ENCODE results near the gene RPS10. TPM values are rescaled to one million over a fixed set of nuclear protein-coding genes. Genes with fewer than 3 reads are reported as not detected.

Gene RPS10
- polyA plus RNA-seq, 1 donor from 2014 or later = 3,258 TPM

DNA sequence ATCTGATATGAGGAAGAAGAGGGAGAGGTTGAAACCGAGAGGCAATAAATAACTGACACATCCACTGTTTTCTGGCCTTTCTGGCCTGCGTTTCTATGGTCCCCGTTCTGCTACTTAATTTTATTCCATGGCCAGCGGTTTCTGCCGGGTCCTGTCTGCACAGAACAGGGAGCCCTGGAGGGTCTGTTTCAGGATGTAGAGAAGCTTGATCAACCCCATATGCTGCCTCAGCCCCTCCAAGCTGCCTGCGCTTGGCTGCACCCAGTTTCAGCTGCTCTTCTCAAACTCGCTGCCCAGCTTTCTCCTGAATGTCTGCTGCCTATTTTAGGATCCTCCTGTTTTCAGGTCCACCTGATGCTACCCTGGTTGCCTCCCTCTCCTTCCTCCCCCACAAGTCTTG is 21.5 kb upstream of the RPS10 start:
- Histone ChIP-seq H3K9me2 (ENCODE audit: insufficient read depth, low read length) (no peaks in the 10 kb centered on the region), H3K4me2 (ENCODE audit: low read length) (no peak overlapping the region), H3K27ac (ENCODE audit: low read length) (no peak overlapping the region), H2AFZ (ENCODE audit: low read depth, low read length) (no peak overlapping the region), H3K27me3 (ENCODE audit: insufficient read depth, low read depth, low read length) (no peaks in the 10 kb centered on the region), H4K20me1 (ENCODE audit: insufficient read depth) (no peaks in the 10 kb centered on the region), H3F3A (ENCODE audit: insufficient read depth, low read length, poor library complexity, severe bottlenecking) (no peaks in the 10 kb centered on the region), H3K36me3 (ENCODE audit: insufficient read depth, low read length) (no peaks in the 10 kb centered on the region), H3K9ac (ENCODE audit: low read length) (no peak overlapping the region), H3K79me2 (replicated peaks; ENCODE audit: insufficient read depth, low read length) (no peaks in the 10 kb centered on the region), H3K9me3 (ENCODE audit: low read length) (no peaks in the 10 kb centered on the region), H3K4me3 (ENCODE audit: low read length) (no peak overlapping the region)
- TF ChIP-seq TAF1 (IDR thresholded peaks at IDR 0.05; ENCODE audit: low read depth) = no peak

DNA sequence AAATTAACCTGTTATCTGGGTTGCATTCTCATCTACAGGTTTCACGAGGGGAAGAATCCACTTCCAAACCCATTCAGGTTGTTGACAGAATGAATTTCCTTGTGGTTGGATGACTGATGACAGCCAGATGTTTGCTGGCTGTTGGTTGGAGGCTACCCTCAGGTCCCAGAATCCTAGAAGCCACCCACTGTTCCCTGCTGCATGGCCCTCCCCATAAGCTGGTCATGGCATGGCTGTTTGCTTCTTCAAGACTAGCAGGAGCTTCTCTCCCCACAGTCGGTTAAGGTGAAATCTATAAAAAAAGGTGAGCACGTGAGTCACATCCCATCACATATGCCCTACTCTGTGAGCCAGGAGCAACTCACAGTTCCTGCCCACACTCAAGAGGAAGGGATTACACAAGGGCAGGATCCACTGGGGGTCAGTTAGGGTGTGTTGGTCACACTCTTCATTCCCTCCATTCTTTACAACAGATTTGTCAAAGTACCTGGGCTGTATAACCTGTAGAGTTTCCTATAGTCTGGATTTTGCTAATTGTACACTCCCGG is 19.5 kb upstream of the RPS10 start:
- H3K4me2 ChIP-seq (ENCODE audit: low read length) = no peak overlapping the region
- no peak overlapping the region for H2AFZ ChIP-seq (ENCODE audit: low read depth, low read length)
- TF ChIP-seq POLR2AphosphoS5 (IDR thresholded peaks at IDR 0.05) = no peak
- no peak for TF ChIP-seq REST (IDR thresholded peaks at IDR 0.05; ENCODE audit: borderline replicate concordance)
- no peak for TF ChIP-seq RAD21 (conservative IDR thresholded peaks at IDR 0.05)
- no peak for TF ChIP-seq SMC3 (conservative IDR thresholded peaks at IDR 0.05; ENCODE audit: poor library complexity)
- no peak for TF ChIP-seq EZH2 (IDR thresholded peaks at IDR 0.05; ENCODE audit: borderline replicate concordance, insufficient read depth, low read length, poor library complexity, severe bottlenecking)
- TF ChIP-seq, protein P1, sequence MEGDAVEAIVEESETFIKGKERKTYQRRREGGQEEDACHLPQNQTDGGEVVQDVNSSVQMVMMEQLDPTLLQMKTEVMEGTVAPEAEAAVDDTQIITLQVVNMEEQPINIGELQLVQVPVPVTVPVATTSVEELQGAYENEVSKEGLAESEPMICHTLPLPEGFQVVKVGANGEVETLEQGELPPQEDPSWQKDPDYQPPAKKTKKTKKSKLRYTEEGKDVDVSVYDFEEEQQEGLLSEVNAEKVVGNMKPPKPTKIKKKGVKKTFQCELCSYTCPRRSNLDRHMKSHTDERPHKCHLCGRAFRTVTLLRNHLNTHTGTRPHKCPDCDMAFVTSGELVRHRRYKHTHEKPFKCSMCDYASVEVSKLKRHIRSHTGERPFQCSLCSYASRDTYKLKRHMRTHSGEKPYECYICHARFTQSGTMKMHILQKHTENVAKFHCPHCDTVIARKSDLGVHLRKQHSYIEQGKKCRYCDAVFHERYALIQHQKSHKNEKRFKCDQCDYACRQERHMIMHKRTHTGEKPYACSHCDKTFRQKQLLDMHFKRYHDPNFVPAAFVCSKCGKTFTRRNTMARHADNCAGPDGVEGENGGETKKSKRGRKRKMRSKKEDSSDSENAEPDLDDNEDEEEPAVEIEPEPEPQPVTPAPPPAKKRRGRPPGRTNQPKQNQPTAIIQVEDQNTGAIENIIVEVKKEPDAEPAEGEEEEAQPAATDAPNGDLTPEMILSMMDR (IDR thresholded peaks at IDR 0.05; ENCODE audit: poor library complexity, severe bottlenecking) = no peak
- no peak for TF ChIP-seq MXI1 (conservative IDR thresholded peaks at IDR 0.05; ENCODE audit: poor library complexity, severe bottlenecking)
- TF ChIP-seq EP300 (conservative IDR thresholded peaks at IDR 0.05; ENCODE audit: poor library complexity, severe bottlenecking) = no peak
- TF ChIP-seq TAF1 (IDR thresholded peaks at IDR 0.05; ENCODE audit: low read depth) = no peak
- no peaks in the 10 kb centered on the region for H3K9me3 ChIP-seq (ENCODE audit: low read length)
- H3K27me3 ChIP-seq (ENCODE audit: insufficient read depth, low read depth, low read length) = no peaks in the 10 kb centered on the region
- H3K36me3 ChIP-seq (ENCODE audit: insufficient read depth, low read length) = no peaks in the 10 kb centered on the region
- no peaks in the 10 kb centered on the region for H4K20me1 ChIP-seq (ENCODE audit: insufficient read depth)
- H3K79me2 ChIP-seq (replicated peaks; ENCODE audit: insufficient read depth, low read length) = no peaks in the 10 kb centered on the region
- H3K4me3 ChIP-seq (ENCODE audit: low read length) = no peak overlapping the region
- no peak overlapping the region for H3K27ac ChIP-seq (ENCODE audit: low read length)
- no peak overlapping the region for H3K9ac ChIP-seq (ENCODE audit: low read length)
- H3K9me2 ChIP-seq (ENCODE audit: insufficient read depth, low read length) = no peaks in the 10 kb centered on the region
- no peaks in the 10 kb centered on the region for H3F3A ChIP-seq (ENCODE audit: insufficient read depth, low read length, poor library complexity, severe bottlenecking)

DNA sequence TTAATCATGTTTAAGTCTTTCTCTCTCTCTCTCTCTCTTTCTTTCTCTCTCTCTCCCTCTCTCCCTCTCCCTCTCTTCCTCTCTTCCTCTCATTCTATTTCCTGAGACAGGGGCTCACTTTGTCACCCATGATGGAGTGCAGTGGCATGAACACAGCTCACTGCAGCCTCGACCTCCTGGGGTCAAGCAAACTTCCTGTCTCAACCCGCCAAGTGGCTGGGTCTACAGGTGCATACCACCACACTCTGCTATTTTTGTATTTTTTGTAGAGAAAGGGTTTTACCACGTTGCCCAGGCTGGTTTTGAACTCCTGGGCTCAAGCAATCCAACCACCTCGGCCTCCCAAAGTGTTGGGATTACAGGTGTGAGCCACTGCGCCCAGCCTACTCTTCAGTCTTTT is 15.7 kb upstream of the RPS10 start:
- TF ChIP-seq, protein P1 (IDR thresholded peaks at IDR 0.05; ENCODE audit: poor library complexity, severe bottlenecking) = no peak
- TF ChIP-seq SMC3 (conservative IDR thresholded peaks at IDR 0.05; ENCODE audit: poor library complexity) (no peak), RAD21 (conservative IDR thresholded peaks at IDR 0.05) (no peak), POLR2AphosphoS5 (IDR thresholded peaks at IDR 0.05) (no peak), MXI1 (conservative IDR thresholded peaks at IDR 0.05; ENCODE audit: poor library complexity, severe bottlenecking) (no peak), EZH2 (IDR thresholded peaks at IDR 0.05; ENCODE audit: borderline replicate concordance, insufficient read depth, low read length, poor library complexity, severe bottlenecking) (no peak), EP300 (conservative IDR thresholded peaks at IDR 0.05; ENCODE audit: poor library complexity, severe bottlenecking) (no peak), REST (IDR thresholded peaks at IDR 0.05; ENCODE audit: borderline replicate concordance) (no peak), TAF1 (IDR thresholded peaks at IDR 0.05; ENCODE audit: low read depth) (no peak)
- Histone ChIP-seq H3K79me2 (replicated peaks; ENCODE audit: insufficient read depth, low read length) (no peaks in the 10 kb centered on the region), H3K27ac (ENCODE audit: low read length) (no peak overlapping the region)

More for the DNA sequence above, 15.7 kb upstream of the RPS10 start:
- no peak overlapping the region for H2AFZ ChIP-seq (ENCODE audit: low read depth, low read length)
- H3K27me3 ChIP-seq (ENCODE audit: insufficient read depth, low read depth, low read length) = no peaks in the 10 kb centered on the region
- H3K36me3 ChIP-seq (ENCODE audit: insufficient read depth, low read length) = no peaks in the 10 kb centered on the region
- no peak overlapping the region for H3K4me3 ChIP-seq (ENCODE audit: low read length)
- H3K4me2 ChIP-seq (ENCODE audit: low read length) = no peak overlapping the region
- no peaks in the 10 kb centered on the region for H3K9me2 ChIP-seq (ENCODE audit: insufficient read depth, low read length)
- no peaks in the 10 kb centered on the region for H3K9me3 ChIP-seq (ENCODE audit: low read length)
- H4K20me1 ChIP-seq (ENCODE audit: insufficient read depth) = no peaks in the 10 kb centered on the region
- no peaks in the 10 kb centered on the region for H3F3A ChIP-seq (ENCODE audit: insufficient read depth, low read length, poor library complexity, severe bottlenecking)
- no peak overlapping the region for H3K9ac ChIP-seq (ENCODE audit: low read length)

All from neural cell (in vitro differentiated cells).